CD1c-positive myeloid dendritic cell (primary cell): ENCODE measurements around the gene NLK.
A peak's percentile ranks its signal among the peaks of the same experiment; 100 is the strongest.

Experiments
- DNase-seq: peaks from one replicate; pipeline ENCODE4 v3.0.0-alpha.2; 2016; ENCODE audit errors: extremely low spot score

NLK gene

DNA sequence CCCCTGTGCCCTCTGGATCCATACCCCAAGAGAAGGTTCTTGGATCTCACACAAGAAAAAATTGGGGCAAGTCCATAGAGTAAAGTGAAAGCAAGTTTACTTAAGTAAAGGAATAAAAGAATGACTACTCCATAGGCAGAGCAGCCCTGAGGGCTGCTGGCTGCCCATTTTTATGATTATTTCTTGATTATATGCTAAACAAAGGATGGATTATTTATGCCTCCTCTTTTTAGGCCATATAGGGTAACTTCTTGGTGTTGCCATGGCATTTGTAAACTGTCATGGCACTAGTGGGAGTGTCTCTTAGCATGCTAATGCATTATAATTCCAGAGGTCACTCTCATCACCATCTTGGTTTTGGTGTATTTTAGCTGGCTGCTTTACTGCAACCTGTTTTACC is 70.8 kb downstream of the NLK start:
- DNase-seq: no peak

DNA sequence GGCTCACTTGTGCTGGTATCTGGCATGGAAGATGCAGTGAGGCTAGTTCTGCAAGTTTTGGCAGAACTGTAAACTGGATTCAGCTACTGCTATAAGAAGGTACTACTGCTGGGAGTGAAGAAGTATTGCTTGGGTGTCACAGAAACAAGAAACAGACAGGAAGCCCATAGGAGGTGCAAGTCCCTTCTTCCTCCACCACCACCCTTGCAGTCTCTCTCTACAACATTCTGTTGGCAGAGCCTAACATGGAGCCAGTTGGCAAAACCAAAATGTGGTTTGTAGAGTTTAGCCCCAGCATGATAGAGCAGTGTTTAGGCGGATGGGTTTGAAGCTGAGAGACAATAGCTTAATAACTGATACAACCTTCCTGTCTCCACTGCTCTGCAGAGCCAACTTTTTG is 72.6 kb downstream of the NLK start:
- DNase-seq: no peak

DNA sequence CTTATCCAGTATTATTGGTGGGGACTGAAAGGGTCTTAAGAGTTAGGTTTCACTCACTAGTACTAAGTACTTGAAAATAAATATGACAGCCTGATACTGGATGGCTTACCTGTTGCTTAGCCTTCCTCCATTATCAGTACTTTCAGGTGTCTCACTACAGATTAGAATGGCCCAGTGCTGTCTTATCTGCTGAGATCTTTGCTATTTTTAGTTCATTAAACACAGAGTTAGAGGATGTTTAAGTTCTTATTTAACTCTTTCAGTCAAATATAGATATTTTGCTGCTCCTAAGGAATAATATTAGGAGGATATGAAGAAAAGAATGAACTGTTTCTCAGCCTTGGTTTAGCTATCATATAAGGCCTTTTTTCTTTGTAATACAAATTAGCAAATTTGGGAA is 74.8 kb downstream of the NLK start:
- DNase-seq: no peak

DNA sequence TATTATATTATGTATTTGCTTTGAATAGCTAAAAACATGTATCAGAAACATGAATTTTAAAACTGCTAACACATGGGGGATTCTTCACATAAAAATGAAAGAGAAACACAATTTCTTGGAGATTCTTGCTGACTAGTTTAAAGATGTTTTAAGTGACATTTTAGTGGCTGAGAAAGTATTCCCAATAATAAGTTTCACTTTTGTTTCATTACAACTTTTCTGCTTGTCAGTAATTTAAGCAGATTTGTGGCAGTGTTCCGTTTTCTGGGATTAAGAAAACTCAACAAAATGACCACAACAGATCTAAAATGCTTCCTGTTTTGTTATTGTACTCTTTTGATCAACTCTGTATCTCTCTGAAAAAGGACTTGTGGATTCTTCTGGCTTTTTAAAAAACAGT is 75.9 kb downstream of the NLK start:
- peak; percentile 63 for DNase-seq

DNA sequence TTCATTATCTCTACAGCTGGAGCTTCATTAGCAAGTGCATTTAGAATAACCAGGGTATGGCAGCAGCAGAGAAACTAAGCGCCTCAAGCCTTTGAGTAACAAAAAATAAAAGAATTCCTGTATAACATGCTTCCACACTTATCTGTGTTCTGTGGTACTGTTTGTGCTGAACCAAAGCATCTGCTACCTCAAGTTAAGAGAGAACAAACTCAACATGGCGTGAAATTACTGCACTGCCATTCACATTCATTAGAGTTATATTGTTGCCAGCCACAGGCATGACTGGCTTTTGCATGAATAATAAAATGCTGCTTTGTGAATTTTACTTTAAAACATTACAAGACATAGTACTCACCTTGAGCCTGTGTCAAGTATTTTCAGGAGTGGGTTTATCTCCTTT is 76.6 kb downstream of the NLK start:
- no peak for DNase-seq

DNA sequence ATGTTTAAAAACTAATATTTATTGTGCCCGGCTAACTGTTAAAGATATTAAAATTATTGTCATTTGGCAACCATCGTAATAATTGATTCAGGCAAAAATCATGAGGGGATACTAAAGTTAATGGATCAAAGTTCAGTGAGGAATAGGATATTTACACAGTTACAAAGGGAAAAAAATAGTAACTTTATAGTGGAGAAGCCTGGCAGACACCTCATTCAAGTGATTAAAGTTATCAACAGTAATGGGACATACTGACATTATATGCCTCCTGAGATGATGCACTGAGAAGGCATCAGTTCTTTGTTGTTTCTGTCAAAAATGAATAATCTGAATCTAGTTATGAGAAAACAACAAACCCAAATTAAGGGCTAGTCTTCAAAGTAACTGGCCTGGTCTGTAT is 77.1 kb downstream of the NLK start:
- DNase-seq: no peak

DNA sequence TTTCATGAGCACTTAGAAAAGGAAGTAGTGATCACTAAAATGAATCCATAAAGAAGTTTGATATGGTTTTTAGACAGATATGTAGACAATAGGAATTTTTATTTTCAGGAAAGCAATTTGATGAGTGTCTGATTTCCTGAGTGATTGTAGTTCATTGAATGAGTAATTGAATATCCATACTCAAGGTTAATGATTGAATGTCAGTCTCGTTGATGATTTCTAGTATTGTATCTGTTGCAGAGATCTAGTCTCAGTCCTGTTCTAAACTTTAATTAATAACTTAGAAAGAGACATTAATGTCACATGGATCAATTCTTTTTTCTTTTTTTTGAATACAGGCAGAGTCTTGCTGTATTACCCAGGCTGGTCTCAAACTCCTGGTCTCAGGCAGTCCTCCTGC is 78.3 kb downstream of the NLK start:
- DNase-seq: no peak

DNA sequence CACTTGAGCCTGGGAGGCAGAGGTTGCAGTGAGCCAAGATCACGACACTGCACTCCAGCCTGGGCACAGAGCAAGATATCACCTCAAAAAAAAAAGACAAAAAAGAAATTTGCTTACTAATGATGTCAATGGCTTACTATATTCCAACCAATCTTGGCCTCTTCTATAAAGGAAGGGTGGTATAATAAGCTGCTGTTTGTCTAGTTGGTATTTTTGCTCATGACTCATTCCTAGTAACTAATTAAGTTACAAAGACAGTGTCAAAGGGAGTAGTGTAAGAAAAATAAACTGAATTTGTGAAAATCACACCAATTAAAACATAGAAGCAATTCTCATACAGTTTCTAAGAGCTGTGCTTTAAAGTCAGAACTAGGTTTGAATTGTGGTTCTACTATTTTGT is 82.5 kb downstream of the NLK start:
- DNase-seq: no peak

DNA sequence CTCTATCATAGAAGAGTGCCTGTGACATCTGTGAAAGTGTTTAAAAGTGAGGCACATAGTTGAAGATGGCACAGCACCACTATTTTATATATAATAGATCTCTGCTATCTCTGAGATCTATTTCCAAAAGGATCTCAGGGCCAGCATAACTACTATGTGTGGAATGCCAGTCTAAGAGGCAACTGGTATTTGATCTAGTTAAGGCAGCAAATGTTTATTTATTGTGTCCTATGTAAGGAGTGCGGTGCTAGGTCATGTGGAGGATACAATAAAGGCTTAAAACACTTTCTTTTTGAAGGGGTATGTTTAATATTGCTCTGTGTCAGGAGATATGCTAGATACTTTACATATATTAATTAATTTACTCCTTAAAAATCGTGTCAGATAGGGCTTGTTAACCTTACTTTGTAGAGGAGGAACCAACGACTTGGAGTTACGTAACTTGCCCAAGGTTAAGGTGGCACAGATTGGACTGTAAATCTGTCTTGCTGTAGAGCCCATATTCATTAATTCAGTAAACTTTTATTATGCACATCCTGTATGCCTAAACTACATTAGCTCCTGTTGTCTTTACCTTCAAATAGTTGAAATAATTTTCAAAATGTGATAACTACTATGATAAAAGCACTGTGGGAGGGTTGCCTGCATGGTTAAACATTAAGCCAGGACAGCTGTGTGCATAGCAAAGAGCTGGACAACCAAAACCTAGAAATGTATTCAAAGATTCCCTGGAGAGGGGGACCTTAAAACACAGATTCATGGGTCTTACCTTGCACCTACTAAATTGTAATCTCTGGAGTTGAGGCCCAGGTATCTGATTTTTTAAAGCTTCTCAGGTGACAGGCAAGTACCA is 83.3 kb downstream of the NLK start:
- DNase-seq: no peak

DNA sequence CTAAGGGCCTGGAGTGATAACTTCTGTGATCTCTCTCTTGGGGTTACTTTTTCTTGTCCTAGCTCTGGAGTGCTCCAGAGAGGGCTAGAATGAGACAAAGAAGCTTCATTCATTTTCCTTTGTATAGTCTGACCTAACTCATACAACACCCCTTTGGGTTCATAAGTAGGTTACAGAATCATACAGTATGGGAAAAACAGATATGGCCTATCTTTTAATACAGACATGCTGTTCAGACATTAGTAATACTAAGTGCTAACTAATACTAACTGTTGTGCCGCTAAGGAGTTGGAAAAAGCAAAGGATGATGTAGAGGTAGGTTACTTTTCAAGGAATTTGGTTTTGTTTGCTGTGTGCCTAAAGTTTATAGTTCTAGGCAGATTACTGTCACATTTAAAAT is 84.7 kb downstream of the NLK start:
- no peak for DNase-seq

DNA sequence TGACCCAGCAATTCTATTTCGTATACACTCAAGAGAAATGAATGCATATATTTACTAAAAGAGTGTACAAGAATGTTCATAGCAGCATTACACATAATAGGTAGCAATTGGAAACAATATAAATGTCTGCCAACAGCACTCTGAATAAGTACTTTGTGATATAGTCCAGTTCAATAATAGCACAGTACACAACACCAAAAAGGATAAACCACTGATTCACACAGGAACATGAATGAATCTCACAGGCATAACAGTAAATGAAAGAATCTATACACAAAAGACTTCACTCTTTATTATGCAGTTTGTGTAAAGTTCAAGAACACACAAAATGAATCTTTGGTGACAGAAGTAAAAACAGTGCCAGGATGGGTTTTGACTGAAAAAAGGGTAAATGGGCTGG is 86.3 kb downstream of the NLK start:
- DNase-seq: no peak

DNA sequence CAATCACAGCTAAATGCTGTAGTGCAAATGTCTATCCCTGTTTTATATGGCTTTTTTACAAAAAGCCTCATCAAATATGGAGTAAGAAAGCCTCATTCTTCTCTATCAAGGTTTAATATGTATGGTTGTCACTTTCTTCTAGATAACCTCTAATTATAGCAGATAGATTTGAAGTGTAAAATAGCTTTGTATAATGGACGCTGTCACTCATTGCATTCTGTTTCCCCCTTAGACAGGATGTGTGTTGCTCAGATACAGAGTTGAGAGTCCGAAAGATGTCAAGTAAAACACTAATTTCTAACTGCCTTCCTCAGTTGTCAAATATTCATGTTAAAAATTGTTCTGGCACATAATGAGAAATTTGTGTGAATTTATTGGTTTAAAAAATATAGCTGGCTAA is 88.0 kb downstream of the NLK start:
- no peak for DNase-seq

DNA sequence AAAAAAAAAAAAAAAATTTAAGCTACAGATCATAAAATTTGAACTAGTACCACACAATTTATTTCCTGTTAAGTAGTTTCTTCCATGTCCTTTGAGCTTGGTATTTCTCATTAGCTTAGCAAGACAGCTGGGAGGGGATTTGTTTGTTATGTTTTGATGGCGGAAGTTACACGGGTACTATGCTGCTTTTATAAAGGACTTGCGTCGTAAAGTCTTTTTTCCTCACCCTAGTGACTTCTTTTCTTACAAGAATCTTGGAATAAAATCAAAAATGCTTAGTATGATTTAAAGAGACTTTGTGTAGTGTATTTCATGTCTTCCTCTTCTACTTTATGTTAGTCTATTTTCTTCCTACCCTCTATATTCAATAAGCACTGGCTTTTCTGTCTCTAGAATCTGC is 89.1 kb downstream of the NLK start:
- DNase-seq: no peak

DNA sequence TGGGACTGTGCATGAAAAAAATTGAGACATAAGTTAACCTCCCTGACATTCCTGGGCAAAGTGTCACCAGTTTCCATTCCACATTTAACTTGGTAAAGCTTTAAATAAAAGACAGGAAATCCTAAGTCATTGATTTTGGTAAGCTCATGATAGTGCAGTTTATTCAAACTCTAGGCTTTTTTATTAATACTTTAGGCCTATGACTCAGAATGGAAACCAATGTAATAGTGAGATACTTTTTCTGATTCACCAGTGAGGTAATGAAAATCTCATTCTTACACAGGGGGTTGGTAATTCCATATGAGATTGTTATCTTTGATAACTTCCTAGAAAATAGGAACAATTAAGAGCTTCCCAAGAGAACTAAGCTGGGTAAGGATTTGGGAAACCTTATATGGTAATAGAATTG is 91.1 kb downstream of the NLK start:
- DNase-seq: no peak

DNA sequence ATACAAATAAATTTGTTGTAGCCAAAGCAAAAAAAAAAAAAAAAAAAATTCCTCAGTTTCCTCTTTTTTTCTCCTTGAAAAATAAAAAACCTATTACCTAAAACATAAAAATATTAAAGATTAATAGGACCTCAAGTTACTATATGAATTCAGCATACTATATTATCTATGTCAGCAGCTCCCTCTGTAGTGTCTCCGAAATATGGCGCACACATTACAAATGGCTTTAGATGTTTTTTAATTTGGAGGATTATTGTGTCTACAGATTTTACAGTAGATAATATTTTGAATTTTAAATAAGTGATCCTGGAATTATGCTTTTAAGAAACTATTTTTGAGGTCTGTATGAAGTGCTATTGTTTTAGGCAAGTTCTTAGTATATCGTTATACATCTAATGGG is 94.4 kb downstream of the NLK start:
- no peak for DNase-seq

DNA sequence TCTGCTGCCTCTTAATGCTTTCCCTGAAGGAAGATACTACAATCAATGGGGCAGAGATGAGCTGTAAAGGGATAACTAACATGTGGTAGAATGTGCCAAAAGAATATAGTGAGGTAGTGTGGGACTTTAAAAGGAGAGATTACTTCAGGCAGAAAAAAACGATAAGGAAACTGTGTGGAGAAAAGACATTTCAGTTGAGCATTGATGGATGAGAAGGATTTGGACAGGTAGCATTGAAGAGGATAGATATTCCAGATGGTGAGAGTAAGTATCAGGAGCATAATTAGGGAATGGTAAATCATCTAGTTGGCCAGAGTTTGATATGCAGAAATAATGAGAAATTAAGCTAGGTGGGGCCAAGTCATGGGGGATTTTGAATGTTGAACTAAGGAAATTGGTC is 97.3 kb downstream of the NLK start:
- DNase-seq: no peak

DNA sequence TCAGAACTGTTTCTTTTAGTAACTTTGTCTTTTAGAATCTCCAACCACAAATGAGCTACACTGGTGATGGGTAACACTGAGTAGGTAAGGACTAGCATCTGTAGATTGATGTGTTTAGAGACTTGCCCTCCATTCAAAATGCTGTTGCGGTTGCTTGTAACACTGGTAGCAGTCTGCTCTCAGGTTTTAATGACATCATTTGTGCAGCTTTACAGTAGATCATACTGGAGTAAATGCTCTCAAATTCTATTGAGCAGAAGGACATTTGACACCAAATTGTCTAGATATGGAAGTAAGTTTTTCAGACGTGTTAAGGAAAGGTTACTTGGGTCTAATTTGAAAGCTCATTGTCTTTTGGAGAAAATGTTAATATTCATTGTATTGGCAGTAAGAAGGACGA is 98.8 kb downstream of the NLK start:
- DNase-seq: no peak

DNA sequence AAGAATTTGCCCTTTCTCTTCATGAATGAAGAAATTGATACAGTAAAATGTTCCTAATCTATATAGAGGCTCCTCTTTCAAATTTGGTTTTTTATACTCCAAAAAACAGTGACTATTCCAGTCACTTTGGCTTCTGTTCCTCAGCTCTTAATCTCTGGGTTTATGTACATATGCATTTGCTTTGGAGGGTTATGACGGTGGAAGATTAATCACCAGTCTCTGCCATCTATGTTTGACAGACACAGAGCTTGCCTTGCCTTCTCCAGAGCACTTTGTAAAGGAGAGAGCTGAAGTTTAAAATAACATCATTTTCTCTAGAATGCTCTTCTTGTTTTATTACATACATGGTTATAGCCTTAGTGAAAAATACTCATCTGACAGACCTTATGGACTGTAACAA is 99.3 kb downstream of the NLK start:
- no peak for DNase-seq

DNA sequence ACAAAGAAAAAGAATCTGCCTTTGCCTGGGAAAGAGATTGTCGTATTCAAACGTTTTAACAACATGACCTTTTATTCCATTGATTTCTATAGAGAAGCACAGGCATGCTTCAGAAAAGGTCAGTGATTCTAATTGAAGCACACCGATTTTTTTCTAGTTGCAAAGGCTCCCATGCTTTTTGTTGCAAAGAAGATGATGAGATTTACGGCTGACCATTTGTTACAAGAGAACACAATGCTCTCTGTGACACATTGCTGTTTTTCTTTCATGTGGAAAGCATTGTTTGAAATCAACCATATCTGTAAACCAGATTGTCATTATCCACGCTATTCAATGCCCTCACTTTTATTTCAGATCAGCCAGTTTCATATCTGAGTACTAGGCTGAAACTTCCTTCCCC is 99.8 kb downstream of the NLK start:
- no peak for DNase-seq

DNA sequence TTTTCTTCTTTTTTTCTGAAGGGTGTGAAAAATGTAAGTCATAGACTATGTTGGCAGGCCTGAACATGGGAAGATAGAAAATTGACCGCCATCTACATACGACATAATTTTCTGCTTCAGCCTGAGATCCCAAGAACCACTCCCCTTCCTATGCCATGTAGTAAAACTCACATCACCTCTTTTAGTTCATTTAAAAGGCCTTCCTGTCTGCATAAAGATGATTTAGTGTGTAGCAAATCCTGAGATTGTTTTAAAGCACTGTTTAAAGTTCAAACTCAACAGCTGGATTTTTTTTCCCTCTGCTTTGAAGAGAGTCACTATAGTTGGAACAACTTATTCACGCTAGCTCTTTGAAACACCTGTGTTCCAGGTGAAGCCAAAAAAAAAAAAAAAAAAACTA is 101.5 kb downstream of the NLK start:
- no peak for DNase-seq

DNA sequence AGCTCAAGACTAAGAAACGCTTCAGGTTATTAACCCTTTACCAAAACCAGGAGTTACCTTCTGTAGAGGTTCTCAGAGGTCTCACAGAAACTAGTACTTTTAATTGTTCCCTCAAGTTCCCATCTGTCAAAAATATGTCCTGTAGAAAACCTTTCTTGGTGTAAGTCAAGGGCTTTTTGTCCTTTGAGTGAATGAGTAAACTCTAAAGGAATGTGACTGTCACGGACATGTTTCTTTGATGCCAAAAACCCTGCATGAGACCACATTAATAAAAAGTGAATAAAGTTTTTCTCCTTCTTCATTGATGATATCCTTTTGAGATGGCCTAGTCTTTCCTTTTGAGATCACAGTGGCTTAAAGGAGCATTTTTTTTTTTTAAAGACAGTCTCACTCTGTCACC is 102.9 kb downstream of the NLK start:
- no peak for DNase-seq

DNA sequence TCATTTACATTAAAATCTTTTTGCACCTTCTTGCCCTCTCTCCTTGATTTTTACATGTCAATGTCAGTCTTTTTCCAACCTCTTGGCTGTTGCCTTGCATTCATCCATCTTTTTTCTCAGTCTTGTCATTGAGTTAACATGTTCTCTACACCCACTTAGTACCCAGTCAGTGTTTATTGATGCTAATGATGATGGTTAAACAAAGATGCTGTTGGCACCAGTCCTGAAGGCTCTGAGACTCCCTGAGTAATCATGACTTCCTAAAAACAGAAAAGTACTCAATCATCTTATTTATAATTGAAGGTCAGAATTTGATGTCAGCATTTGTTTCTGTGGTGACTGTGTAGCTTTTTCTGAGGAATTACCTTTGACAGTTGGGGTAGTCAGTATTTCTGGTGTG is 104.5 kb downstream of the NLK start:
- no peak for DNase-seq

DNA sequence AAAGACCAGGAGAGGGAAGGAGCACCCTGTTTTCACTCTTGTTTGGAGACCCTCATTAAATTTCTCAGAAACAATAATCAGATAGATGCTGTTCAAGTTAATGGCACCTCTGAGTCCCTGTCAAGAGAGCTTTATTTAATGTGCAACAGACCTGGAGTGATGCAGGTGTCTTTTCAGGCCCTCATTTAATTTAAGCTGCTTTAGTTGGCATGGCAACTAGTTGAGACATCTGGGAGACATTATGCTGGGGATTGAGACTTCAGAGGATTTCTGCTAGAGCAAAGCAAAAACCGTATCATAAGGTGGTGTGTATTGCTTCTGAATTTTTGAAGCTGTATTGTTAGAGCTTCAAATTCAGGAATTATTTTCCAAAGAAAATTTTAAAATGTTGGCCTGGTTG is 108.5 kb downstream of the NLK start:
- no peak for DNase-seq

DNA sequence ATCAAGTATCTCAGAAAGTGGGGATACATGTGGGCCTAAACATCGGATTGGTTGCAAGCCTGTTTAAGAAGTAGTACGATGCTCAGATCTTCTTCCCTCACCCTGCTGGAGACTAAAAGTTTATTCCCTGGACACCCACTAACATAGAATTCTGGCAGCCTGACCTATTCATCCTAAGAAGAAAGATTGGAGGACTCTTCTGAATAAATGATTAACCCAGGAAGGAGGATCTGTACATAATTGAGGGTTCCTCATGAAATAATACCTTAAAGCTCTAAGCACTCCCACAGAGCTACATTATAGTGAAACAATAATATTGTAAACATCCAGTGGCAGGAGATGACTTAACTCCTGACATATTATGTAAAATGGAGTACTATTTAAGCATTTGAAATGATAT is 111.7 kb downstream of the NLK start:
- no peak for DNase-seq
